ENCODE results near the gene SH3BGRL2.
"Not testable (repeated sequence)": the region's sequence is repeated elsewhere in the genome, so short reads cannot be mapped to it uniquely, and the experiment has no call there.

SH3BGRL2 gene

GRCh38 chr6:79704200-79704599 lies 73.1 kb downstream of the SH3BGRL2 start:
- DNase-seq = no peak

GRCh38 chr6:79705456-79705995 lies 74.4 kb downstream of the SH3BGRL2 start:
- DNase-seq = peak; percentile 80

- no peak for DNase-seq
Measured at GRCh38 chr6:79706527-79706926, 75.4 kb downstream of the SH3BGRL2 start.

- DNase-seq = no peak
Measured at GRCh38 chr6:79707621-79708020, 76.5 kb downstream of the SH3BGRL2 start.

GRCh38 chr6:79708095-79708791 lies 77.1 kb downstream of the SH3BGRL2 start:
- DNase-seq = no peak

- peak; percentile 57 for DNase-seq
Measured at GRCh38 chr6:79710127-79710526, 79.0 kb downstream of the SH3BGRL2 start.

- no peak for DNase-seq
Measured at GRCh38 chr6:79711167-79711566, 80.0 kb downstream of the SH3BGRL2 start.

- no peak for DNase-seq
Measured at GRCh38 chr6:79712144-79712543, 81.0 kb downstream of the SH3BGRL2 start.

GRCh38 chr6:79712616-79713135 lies 81.5 kb downstream of the SH3BGRL2 start:
- DNase-seq = no peak

- peak; percentile 75 for DNase-seq
Measured at GRCh38 chr6:79713701-79714322, 82.7 kb downstream of the SH3BGRL2 start.

GRCh38 chr6:79717989-79718388 lies 86.9 kb downstream of the SH3BGRL2 start:
- DNase-seq = peak; percentile 43

- DNase-seq = no peak
Measured at GRCh38 chr6:79718509-79719247, 87.5 kb downstream of the SH3BGRL2 start.

- no peak for DNase-seq
Measured at GRCh38 chr6:79719248-79719960, 88.3 kb downstream of the SH3BGRL2 start.

- DNase-seq = no peak
Measured at GRCh38 chr6:79724816-79725215, 93.7 kb downstream of the SH3BGRL2 start.

- DNase-seq = no peak
Measured at GRCh38 chr6:79731471-79731870, 100.3 kb downstream of the SH3BGRL2 start.

GRCh38 chr6:79733388-79733787 lies 102.3 kb downstream of the SH3BGRL2 start:
- DNase-seq = no peak

- no peak for DNase-seq
Measured at GRCh38 chr6:79734374-79734773, 103.2 kb downstream of the SH3BGRL2 start.

GRCh38 chr6:79735183-79735582 lies 104.1 kb downstream of the SH3BGRL2 start:
- no peak for DNase-seq

GRCh38 chr6:79737172-79737571 lies 106.0 kb downstream of the SH3BGRL2 start:
- DNase-seq = peak; percentile 42

GRCh38 chr6:79742030-79742429 lies 110.9 kb downstream of the SH3BGRL2 start:
- no peak for DNase-seq

- not testable (repeated sequence) for DNase-seq
Measured at GRCh38 chr6:79745282-79745681, 114.2 kb downstream of the SH3BGRL2 start.

GRCh38 chr6:79746325-79746724 lies 115.2 kb downstream of the SH3BGRL2 start:
- not testable (repeated sequence) for DNase-seq

- no peak for DNase-seq
Measured at GRCh38 chr6:79750806-79751205, 119.7 kb downstream of the SH3BGRL2 start.
